Stimulated activated CD4-positive, alpha-beta T cell treated with anti-CD3 and anti-CD28 coated beads, Interleukin-4, amount 100 ng/mL, for 24 hours (primary cell): ENCODE data around the gene WDR6.

ENCODE experiments used
- DNase-seq: peaks from one replicate; pipeline ENCODE4 v3.0.0-alpha.2; 2020

WDR6 gene

DNA sequence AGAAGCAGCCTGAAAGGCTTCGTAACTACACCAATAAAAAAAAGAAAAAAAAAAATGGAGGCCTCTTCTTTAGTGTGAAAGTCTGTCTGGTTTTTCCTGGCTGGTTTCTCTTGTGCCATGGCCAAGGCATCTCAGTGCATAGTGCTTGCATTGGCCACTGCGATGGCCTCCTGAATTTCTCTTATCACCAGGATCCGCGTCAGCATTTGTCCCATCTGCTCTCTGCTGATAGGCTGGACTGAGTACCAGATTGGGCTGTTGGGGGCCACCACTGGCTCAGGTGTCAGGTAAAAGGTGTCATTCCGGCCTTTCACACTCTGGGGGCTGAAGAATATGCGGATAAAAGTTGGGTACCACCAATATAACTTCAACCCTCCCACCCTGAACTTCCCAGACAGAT lies 23.1 kb downstream of the WDR6 start:
- no peak for DNase-seq

DNA sequence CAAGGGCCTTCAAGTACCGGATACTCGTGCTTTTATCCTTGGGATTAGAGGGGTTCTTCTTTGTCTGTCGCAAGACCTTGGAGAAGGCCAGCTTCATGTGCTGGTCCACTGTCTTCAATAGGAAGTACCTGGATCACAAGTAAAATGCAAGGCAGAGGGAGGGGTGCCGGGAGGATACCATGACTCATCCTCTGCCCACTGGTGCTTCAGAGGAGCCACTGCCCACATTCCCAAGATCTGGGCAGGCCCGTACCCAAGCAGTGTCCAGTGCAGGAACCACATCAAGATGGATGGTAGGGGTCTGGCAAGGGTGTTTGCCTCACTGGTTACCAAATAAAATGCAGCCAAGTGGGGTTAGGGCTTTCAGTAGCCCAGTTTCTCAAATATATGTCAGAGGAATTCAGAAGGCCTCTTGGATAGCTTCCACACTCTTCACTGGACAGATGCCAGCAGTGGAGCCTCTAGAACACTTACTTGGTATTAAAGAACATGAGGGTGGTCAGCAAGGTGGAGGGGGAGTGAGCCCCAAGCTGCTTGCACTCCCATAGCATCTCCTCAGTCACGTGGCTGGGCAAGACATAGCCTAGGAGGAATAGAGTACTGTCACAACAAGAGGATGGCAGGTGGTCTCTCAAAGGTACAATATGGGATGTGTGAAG lies 25.6 kb downstream of the WDR6 start:
- no peak for DNase-seq

DNA sequence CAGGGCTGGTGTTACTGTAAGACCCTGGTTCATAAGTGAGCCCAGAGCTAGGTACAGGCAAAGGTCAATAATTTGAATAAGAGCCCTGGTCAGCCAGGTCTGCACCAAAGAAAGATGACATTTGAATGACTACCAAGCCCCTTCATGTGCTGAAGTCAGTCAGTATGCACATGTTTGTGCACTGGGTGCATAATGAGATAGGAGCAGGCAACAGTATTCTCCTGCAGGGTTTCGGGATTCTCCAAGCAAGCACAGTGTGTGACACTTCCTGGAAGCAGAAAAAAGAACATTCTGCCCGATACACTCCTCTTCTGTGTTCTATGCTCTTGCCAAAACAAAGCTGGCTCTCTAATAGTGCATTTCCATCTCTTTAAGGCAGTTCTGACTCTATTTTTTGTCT lies 27.5 kb downstream of the WDR6 start:
- no peak for DNase-seq

DNA sequence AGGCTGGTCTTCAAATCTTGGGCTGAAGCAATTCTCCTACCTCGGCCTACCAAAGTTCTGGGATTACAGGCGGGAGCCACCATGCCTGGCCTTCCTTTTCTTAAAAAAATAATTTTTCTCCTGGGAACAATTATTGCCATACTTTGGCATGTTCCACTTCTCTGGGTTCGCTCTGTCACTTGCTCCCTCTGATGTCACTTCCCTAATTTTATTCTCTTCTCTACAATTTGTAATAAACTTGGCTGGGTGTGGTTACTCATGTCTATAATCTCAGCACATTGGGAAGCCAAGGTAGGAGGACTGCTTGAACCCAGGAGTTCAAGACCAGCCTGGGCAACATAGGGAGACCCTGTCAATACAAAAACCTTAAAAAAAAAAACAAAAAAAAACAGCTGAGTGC lies 28.1 kb downstream of the WDR6 start:
- DNase-seq, result no peak

DNA sequence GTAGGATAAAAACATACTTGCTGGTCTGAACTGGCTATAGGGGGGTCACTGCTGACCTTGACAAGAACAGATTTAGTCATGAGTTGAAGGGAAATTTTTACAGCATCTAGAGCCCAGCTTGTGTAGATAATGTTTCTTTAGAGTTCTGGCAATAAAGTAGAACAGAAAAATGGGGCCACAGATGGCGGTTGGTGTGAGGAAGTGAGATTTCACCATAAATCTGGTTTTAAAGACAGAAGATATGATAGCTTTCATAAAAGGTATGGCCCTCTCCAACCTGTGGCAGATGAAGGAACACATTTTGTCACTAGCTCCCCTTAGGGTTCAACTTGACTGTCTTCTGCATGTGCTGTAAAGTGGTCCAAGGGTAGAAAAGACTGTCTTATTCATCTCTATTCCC lies 46.4 kb downstream of the WDR6 start:
- no peak for DNase-seq

DNA sequence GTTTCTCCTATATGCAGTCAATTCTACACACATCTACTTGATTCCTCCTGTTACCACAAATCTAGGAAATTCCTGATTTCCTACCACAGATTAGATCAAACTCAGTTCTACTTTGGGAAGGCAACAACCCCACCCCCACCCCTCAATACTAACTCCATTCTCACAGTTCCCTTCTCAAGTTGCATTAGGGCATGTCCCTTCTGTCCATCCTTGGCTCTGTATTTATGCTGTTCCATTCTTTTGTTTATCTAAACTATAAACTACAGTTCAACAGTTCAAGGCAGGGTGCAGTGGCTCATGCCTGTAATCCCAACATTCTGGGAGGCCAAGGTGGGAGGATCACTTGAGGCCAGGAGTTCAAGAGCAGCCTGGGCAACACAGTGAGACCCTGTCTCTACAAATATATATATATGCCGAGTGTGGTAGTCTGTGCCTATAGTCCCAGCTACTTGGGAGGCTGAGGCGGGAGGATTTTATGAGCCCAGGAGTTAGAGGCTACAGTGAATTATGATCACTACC lies 47.2 kb downstream of the WDR6 start:
- DNase-seq, result no peak

DNA sequence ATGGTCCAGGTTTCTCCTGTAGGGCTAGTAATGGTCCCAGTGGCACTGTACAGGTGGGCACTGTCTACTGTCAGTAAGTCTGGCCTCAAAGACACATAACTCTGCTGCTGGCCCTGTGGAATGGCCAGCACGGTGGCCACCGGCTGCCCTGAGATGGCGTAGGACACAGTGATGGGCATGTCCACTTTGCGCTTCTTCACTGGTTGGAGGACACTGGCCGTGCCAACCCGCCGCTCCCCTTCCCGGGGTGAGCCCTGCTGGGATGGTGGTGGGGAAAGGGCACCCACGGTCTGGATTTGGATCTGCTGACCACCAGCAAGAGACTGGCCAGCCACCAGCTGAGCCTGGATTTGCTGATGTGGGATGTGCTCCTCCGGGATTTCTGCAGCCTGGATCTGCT lies 50.1 kb downstream of the WDR6 start:
- DNase-seq, result no peak

DNA sequence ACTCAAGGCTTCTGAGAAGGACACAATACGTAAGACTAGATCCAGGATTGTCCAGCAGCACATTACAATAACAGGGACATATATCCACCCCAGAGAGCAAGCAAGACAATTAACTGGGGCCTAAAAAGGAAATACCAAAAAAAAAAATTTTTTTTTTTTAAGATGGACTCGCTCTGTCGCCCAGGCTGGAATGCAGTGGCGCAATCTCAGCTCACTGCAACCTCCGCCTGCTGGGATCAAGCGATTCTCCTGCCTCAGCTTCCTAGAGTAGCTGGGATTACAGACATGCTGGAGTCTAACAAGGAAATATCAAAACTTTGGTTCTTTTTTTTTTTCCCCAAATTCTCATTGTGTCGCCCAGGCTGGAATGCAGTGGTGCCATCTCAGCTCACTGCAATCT lies 50.8 kb downstream of the WDR6 start:
- no peak for DNase-seq
